GM23338 (cell line): Measurements from ENCODE around the gene EPX. TPM values are rescaled to one million over a fixed set of nuclear protein-coding genes. Genes with fewer than 3 reads are reported as not detected.

Experiments used
- ATAC-seq: fragments of 200-7000 bp; cut with Tn5 transposase; 3 replicates; pipeline ENCODE4 v1.9.1; 2020
- DNase-seq: peaks from one replicate; pipeline ENCODE4 v3.0.0-alpha.2; 2015; ENCODE audit warnings: low spot score
- H2AFZ ChIP-seq: fragments of 200-600 bp; sonication (generic); 2 replicates; pipeline ENCODE4 v1.8.0; 2016; ENCODE audit warnings: antibody characterized with exemption, mild to moderate bottlenecking, moderate library complexity
- H3F3A ChIP-seq: fragments of 200-600 bp; sonication (generic); replicated peaks from 2 replicates; pipeline ENCODE4 v1.8.0; 2017; ENCODE audit warnings: antibody characterized with exemption, mixed run types, low read depth
- H3K27ac ChIP-seq: fragments of 200-600 bp; sonication (generic); 2 replicates; pipeline ENCODE4 v1.6.1; 2016; ENCODE audit warnings: low read depth
- H3K27me3 ChIP-seq: fragments of 200-600 bp; sonication (generic); 2 replicates; pipeline ENCODE4 v1.8.0; 2016; ENCODE audit warnings: mild to moderate bottlenecking, mixed run types, moderate library complexity; ENCODE audit not compliant: insufficient read depth
- H3K36me3 ChIP-seq: fragments of 200-600 bp; sonication (generic); 2 replicates; pipeline ENCODE4 v1.8.0; 2016; ENCODE audit warnings: mild to moderate bottlenecking; ENCODE audit not compliant: insufficient read depth
- H3K4me1 ChIP-seq: fragments of 200-600 bp; sonication (generic); 2 replicates; pipeline ENCODE4 v1.8.0; 2016; ENCODE audit warnings: mild to moderate bottlenecking, moderate library complexity; ENCODE audit not compliant: insufficient read depth
- H3K4me2 ChIP-seq: fragments of 200-600 bp; sonication (generic); 2 replicates; pipeline ENCODE4 v1.7.1; 2017; ENCODE audit warnings: mixed run types
- H3K4me3 ChIP-seq: fragments of 200-600 bp; sonication (generic); 2 replicates; pipeline ENCODE4 v1.6.1; 2016; ENCODE audit warnings: mixed run types
- H3K79me2 ChIP-seq: fragments of 200-600 bp; sonication (generic); replicated peaks from 2 replicates; pipeline ENCODE4 v1.8.0; 2017; ENCODE audit warnings: mild to moderate bottlenecking; ENCODE audit not compliant: insufficient read depth
- H3K9me2 ChIP-seq: fragments of 200-600 bp; sonication (generic); 2 replicates; pipeline ENCODE4 v1.8.0; 2017; ENCODE audit not compliant: insufficient read depth
- H4K20me1 ChIP-seq: fragments of 200-600 bp; sonication (generic); replicated peaks from 2 replicates; pipeline ENCODE4 v1.8.0; 2017; ENCODE audit warnings: mild to moderate bottlenecking; ENCODE audit not compliant: insufficient read depth
- H3K27ac Mint-ChIP-seq: 2 replicates; pipeline ENCODE4 v1.8.0; 2020; ENCODE audit warnings: inconsistent platforms, mild to moderate bottlenecking, moderate library complexity, mixed read lengths
- H3K27me3 Mint-ChIP-seq: 3 replicates; pipeline ENCODE4 v1.8.0; 2022; ENCODE audit warnings: low read depth, mild to moderate bottlenecking, moderate library complexity, mixed read lengths, inconsistent platforms; ENCODE audit not compliant: insufficient read depth, poor library complexity
- H3K36me3 Mint-ChIP-seq: 3 replicates; pipeline ENCODE4 v1.8.0; 2021; ENCODE audit warnings: low read depth, mild to moderate bottlenecking, inconsistent platforms, moderate library complexity, mixed read lengths
- H3K4me1 Mint-ChIP-seq: 3 replicates; pipeline ENCODE4 v1.8.0; 2020; ENCODE audit warnings: mild to moderate bottlenecking, inconsistent platforms, mixed read lengths
- H3K4me3 Mint-ChIP-seq: 3 replicates; pipeline ENCODE4 v1.8.0; 2021; ENCODE audit warnings: moderate library complexity, mild to moderate bottlenecking, inconsistent platforms, mixed read lengths
- H3K9me3 Mint-ChIP-seq: 3 replicates; pipeline ENCODE4 v1.8.0; 2020; ENCODE audit warnings: moderate library complexity, mild to moderate bottlenecking, inconsistent platforms, mixed read lengths
- EZH2 ChIP-seq: fragments of 200-600 bp; sonication (generic); IDR thresholded peaks from one replicate; pipeline ENCODE4 v1.8.0; 2017; ENCODE audit warnings: antibody characterized with exemption, mild to moderate bottlenecking, low read depth; ENCODE audit not compliant: unreplicated experiment
- JUNB ChIP-seq: IDR thresholded peaks from one replicate; pipeline ENCODE4 v1.6.1; 2016; ENCODE audit warnings: antibody characterized with exemption; ENCODE audit not compliant: unreplicated experiment
- POLR2AphosphoS5 ChIP-seq: IDR thresholded peaks from 2 replicates; pipeline ENCODE4 v1.6.1; 2016; ENCODE audit warnings: antibody characterized with exemption, low read depth
- ZNF114 ChIP-seq: fragments of 250-450 bp; sonication (Bioruptor Pico); IDR thresholded peaks from 2 replicates; pipeline ENCODE4 v1.5.0; 2020; ENCODE audit warnings: mild to moderate bottlenecking, moderate library complexity
- polyA plus RNA-seq: library from polyadenylated mRNA; unstranded; fragments of >200 nt; fragmentation: Nextera tagmentation; extraction: Ambion mirVana; gene quantifications from 2 replicates; pipeline ENCODE4 v1.2.1, GENCODE V29; 2016
- total RNA-seq: library from RNA; depleted of rRNA; stranded (reverse); fragments of >200 nt; shearing (Covaris generic); gene quantifications from 2 replicates; pipeline ENCODE4 v1.2.3, GENCODE V29; 2014
- TF ChIP-seq, protein P1 (sequence below), 2 experiments: fragments of 200-600 bp in 1 of 2; sonication (generic) in 1 of 2; conservative IDR thresholded peaks; 2 replicates each; pipeline versions ENCODE4 v1.5.1 to v1.6.1; 2016 to 2017; ENCODE audit warnings: antibody characterized with exemption in 2 of 2, low read depth in 2 of 2, mild to moderate bottlenecking in 2 of 2, moderate library complexity in 1 of 2
- TF ChIP-seq, protein P2 (sequence below): IDR thresholded peaks from one replicate; pipeline ENCODE4 v1.6.1; 2018; ENCODE audit warnings: antibody characterized with exemption; ENCODE audit not compliant: unreplicated experiment
- TF ChIP-seq, protein P3 (sequence below): IDR thresholded peaks from 2 replicates; pipeline ENCODE4 v1.6.1; 2016; ENCODE audit warnings: antibody characterized with exemption

The EPX gene
- total and polyA plus RNA-seq, 2 experiments from 2014 or later = 0.10 TPM; not detected in 1

DNA sequence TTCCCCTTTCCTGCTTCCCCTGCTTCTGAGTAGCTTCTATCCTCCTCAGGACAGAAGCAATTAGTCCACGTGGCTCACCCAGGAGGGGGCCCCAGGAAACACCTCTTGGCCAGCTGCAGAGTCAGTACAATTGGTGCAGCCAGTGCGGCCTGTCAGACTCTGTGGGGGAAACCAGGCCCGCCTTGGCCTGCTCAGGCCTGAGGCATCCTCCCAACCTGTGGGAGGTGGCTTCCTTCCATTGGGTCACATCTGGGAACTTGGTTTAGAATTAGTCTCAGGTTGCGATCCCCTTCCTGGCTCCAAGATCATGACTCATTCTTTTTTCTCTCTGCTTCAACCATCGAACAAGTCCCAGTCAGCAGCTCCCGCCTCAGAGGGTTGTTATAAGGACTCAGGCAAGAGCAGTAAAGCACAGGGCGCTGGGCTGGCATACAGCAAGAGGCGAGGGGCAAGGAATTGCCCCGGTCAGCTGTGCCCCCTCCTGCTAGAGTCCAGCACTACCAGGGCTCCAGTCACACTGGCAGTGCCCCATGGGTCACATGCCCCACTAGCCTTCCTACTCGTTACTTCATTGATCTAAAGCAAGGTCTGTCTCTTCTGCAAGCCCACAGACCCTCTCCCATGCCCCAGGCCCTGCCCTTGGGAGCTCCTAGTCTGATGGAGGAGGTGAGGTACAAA lies 8.1 kb upstream of the EPX start:
- no peak overlapping the region for H3K27ac ChIP-seq
- no peak for TF ChIP-seq JUNB
- no peak for TF ChIP-seq POLR2AphosphoS5
- TF ChIP-seq, protein P1, sequence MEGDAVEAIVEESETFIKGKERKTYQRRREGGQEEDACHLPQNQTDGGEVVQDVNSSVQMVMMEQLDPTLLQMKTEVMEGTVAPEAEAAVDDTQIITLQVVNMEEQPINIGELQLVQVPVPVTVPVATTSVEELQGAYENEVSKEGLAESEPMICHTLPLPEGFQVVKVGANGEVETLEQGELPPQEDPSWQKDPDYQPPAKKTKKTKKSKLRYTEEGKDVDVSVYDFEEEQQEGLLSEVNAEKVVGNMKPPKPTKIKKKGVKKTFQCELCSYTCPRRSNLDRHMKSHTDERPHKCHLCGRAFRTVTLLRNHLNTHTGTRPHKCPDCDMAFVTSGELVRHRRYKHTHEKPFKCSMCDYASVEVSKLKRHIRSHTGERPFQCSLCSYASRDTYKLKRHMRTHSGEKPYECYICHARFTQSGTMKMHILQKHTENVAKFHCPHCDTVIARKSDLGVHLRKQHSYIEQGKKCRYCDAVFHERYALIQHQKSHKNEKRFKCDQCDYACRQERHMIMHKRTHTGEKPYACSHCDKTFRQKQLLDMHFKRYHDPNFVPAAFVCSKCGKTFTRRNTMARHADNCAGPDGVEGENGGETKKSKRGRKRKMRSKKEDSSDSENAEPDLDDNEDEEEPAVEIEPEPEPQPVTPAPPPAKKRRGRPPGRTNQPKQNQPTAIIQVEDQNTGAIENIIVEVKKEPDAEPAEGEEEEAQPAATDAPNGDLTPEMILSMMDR (conservative IDR thresholded peaks at IDR 0.05; ENCODE audit: low read depth in 2 of 2) = no peak
- TF ChIP-seq, protein P2, sequence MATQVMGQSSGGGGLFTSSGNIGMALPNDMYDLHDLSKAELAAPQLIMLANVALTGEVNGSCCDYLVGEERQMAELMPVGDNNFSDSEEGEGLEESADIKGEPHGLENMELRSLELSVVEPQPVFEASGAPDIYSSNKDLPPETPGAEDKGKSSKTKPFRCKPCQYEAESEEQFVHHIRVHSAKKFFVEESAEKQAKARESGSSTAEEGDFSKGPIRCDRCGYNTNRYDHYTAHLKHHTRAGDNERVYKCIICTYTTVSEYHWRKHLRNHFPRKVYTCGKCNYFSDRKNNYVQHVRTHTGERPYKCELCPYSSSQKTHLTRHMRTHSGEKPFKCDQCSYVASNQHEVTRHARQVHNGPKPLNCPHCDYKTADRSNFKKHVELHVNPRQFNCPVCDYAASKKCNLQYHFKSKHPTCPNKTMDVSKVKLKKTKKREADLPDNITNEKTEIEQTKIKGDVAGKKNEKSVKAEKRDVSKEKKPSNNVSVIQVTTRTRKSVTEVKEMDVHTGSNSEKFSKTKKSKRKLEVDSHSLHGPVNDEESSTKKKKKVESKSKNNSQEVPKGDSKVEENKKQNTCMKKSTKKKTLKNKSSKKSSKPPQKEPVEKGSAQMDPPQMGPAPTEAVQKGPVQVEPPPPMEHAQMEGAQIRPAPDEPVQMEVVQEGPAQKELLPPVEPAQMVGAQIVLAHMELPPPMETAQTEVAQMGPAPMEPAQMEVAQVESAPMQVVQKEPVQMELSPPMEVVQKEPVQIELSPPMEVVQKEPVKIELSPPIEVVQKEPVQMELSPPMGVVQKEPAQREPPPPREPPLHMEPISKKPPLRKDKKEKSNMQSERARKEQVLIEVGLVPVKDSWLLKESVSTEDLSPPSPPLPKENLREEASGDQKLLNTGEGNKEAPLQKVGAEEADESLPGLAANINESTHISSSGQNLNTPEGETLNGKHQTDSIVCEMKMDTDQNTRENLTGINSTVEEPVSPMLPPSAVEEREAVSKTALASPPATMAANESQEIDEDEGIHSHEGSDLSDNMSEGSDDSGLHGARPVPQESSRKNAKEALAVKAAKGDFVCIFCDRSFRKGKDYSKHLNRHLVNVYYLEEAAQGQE = no peak
- TF ChIP-seq, protein P3, sequence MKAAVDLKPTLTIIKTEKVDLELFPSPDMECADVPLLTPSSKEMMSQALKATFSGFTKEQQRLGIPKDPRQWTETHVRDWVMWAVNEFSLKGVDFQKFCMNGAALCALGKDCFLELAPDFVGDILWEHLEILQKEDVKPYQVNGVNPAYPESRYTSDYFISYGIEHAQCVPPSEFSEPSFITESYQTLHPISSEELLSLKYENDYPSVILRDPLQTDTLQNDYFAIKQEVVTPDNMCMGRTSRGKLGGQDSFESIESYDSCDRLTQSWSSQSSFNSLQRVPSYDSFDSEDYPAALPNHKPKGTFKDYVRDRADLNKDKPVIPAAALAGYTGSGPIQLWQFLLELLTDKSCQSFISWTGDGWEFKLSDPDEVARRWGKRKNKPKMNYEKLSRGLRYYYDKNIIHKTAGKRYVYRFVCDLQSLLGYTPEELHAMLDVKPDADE = no peak
- no peak for TF ChIP-seq EZH2
- TF ChIP-seq ZNF114 (CRISPR knock-in tag) = no peak
- no peak overlapping the region for H3K4me2 ChIP-seq
- ATAC-seq (peak; percentile 94), DNase-seq (peak; percentile 61)
- H3K4me3 ChIP-seq = no peak overlapping the region
- H3K9me2 ChIP-seq = no peaks in the 10 kb centered on the region
- H3K27me3 ChIP-seq = no peaks in the 10 kb centered on the region
- peaks cover 8% of the 10 kb centered on the region; the same call in 2 of the 3 replicates for H3K4me1 Mint-ChIP-seq
- no peaks in the 10 kb centered on the region for H3K36me3 Mint-ChIP-seq
- peaks cover 2% of the 10 kb centered on the region for H3K27me3 Mint-ChIP-seq
- H2AFZ ChIP-seq = no peak overlapping the region
- H3K79me2 ChIP-seq = no peaks in the 10 kb centered on the region
- H3K27ac Mint-ChIP-seq = peak overlapping the region; percentile 38; the same call in 1 of the 2 replicates
- no peaks in the 10 kb centered on the region for H4K20me1 ChIP-seq
- no peak overlapping the region for H3K4me3 Mint-ChIP-seq
- no peaks in the 10 kb centered on the region for H3K4me1 ChIP-seq
- H3K9me3 Mint-ChIP-seq = no peaks in the 10 kb centered on the region
- no peaks in the 10 kb centered on the region for H3F3A ChIP-seq
- H3K36me3 ChIP-seq = no peaks in the 10 kb centered on the region
